Measurements from ENCODE around the gene SLC44A4.
"Not testable (repeated sequence)": the region's sequence is repeated elsewhere in the genome, so short reads cannot be mapped to it uniquely, and the experiment has no call there.

The SLC44A4 gene

GRCh38 chr6:31907158-31907813, 28.5 kb upstream of the SLC44A4 start:
- H3K4me3 ChIP-seq (ENCODE audit: low read length): no peak overlapping the region
- no peaks in the 10 kb centered on the region for H3K79me2 ChIP-seq (ENCODE audit: control insufficient read depth, low read length)
- no peaks in the 10 kb centered on the region for H4K20me1 ChIP-seq (ENCODE audit: control insufficient read depth, insufficient read depth, low read depth, low read length)
- H3K9me3 ChIP-seq (ENCODE audit: control insufficient read depth, insufficient read depth, low read length): no peaks in the 10 kb centered on the region
- peaks cover 12% of the 10 kb centered on the region for H3K4me1 ChIP-seq (ENCODE audit: control insufficient read depth, low read length)
- H3K27me3 ChIP-seq (ENCODE audit: control insufficient read depth, low read length): peaks cover 27% of the 10 kb centered on the region
- no peaks in the 10 kb centered on the region for H3K36me3 ChIP-seq (ENCODE audit: control insufficient read depth, low read length)
- H3K9me2 ChIP-seq (replicated peaks; ENCODE audit: control insufficient read depth, low read length): no peaks in the 10 kb centered on the region
- H3F3A ChIP-seq (ENCODE audit: control insufficient read depth, insufficient read depth): peaks cover 12% of the 10 kb centered on the region
- TF ChIP-seq CTCF (IDR thresholded peaks at IDR 0.05; ENCODE audit: low read depth, low read length, poor library complexity, severe bottlenecking): no peak
- TF ChIP-seq EZH2phosphoT487 (IDR thresholded peaks at IDR 0.05; ENCODE audit: borderline replicate concordance, low read length): no peak
- H3K4me2 ChIP-seq (ENCODE audit: low read length): no peak overlapping the region
- no peak overlapping the region for H3K27ac ChIP-seq (ENCODE audit: low read depth, low read length)

GRCh38 chr6:31906727-31907126, 27.9 kb upstream of the SLC44A4 start:
- H3K4me3 ChIP-seq (ENCODE audit: low read length): not testable (repeated sequence)

DNA sequence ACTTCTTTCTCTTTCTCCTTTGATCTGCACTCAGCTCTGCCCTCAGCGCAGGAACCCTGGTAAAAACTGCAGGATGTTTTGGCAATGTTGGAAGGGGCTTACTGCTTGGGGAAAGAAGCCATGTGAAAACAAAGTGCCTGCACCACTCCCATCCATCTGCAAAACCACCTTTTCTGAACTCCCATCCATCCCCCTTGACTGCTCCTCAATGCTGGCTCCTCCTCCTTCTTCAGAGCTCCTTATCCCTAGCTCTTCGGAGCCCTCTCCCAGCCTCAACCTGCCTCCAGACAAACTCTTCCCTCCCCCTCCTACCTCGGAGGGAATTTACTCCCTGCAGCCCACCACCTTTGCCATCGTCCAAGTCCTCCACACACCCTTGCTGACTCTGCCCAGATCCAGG, 27.3 kb upstream of the SLC44A4 start:
- no peak overlapping the region for H3K27ac ChIP-seq (ENCODE audit: low read depth, low read length)
- H3K9me2 ChIP-seq (replicated peaks; ENCODE audit: control insufficient read depth, low read length): no peaks in the 10 kb centered on the region

More at GRCh38 chr6:31906727-31907126, 27.9 kb upstream of the SLC44A4 start:
- H3K79me2 ChIP-seq (ENCODE audit: control insufficient read depth, low read length); H3K4me2 ChIP-seq (ENCODE audit: low read length); H3K9me2 ChIP-seq (replicated peaks; ENCODE audit: control insufficient read depth, low read length); H3K27ac ChIP-seq (ENCODE audit: low read depth, low read length); H4K20me1 ChIP-seq (ENCODE audit: control insufficient read depth, insufficient read depth, low read depth, low read length); H3K36me3 ChIP-seq (ENCODE audit: control insufficient read depth, low read length); H3K9me3 ChIP-seq (ENCODE audit: control insufficient read depth, insufficient read depth, low read length): not testable (repeated sequence)
- Histone ChIP-seq H3K27me3 (ENCODE audit: control insufficient read depth, low read length) (peaks cover 27% of the 10 kb centered on the region), H3F3A (ENCODE audit: control insufficient read depth, insufficient read depth) (peaks cover 12% of the 10 kb centered on the region), H3K4me1 (ENCODE audit: control insufficient read depth, low read length) (peaks cover 13% of the 10 kb centered on the region)

More for the DNA sequence above, 27.3 kb upstream of the SLC44A4 start:
- H3K79me2 ChIP-seq (ENCODE audit: control insufficient read depth, low read length): peaks cover 3% of the 10 kb centered on the region; the same call in 1 of the 2 replicates
- H3F3A ChIP-seq (ENCODE audit: control insufficient read depth, insufficient read depth): peaks cover 12% of the 10 kb centered on the region
- no peak overlapping the region for H3K4me2 ChIP-seq (ENCODE audit: low read length)
- no peaks in the 10 kb centered on the region for H3K36me3 ChIP-seq (ENCODE audit: control insufficient read depth, low read length)
- no peak overlapping the region for H3K4me3 ChIP-seq (ENCODE audit: low read length)
- peaks cover 16% of the 10 kb centered on the region for H3K4me1 ChIP-seq (ENCODE audit: control insufficient read depth, low read length)
- H4K20me1 ChIP-seq (ENCODE audit: control insufficient read depth, insufficient read depth, low read depth, low read length): no peaks in the 10 kb centered on the region
- peaks cover 27% of the 10 kb centered on the region for H3K27me3 ChIP-seq (ENCODE audit: control insufficient read depth, low read length)
- TF ChIP-seq CTCF (IDR thresholded peaks at IDR 0.05; ENCODE audit: low read depth, low read length, poor library complexity, severe bottlenecking) (no peak), EZH2phosphoT487 (IDR thresholded peaks at IDR 0.05; ENCODE audit: borderline replicate concordance, low read length) (no peak)
- H3K9me3 ChIP-seq (ENCODE audit: control insufficient read depth, insufficient read depth, low read length): no peaks in the 10 kb centered on the region
